Bladder microvascular endothelial cell (primary cell): Measurements from ENCODE around the gene MTNR1A. TPM values are rescaled to one million over a fixed set of nuclear protein-coding genes. Genes with fewer than 3 reads are reported as not detected.

Source experiments
- total RNA-seq: library from RNA; depleted of rRNA; stranded (reverse); fragments of >200 nt; gene quantifications from 2 replicates; pipeline ENCODE4 v1.2.3, GENCODE V29; 2014

Gene MTNR1A
- under 0.01 TPM in 1 of 2 replicates, not detected in the other for total RNA-seq

GRCh38 chr4:186554914-186555827 is at the start of gene MTNR1A:
Gene MTNR1A (minus strand): TSS chr4:186555567. CDS start chr4:186555365, 202 bp downstream.

Other genes starting within 250 kb of the MTNR1A start
- gene FAT1, start 168.3 kb upstream of the MTNR1A start, total RNA-seq = 9.1 and 21.5 TPM in 2 replicates